Central memory CD4-positive, alpha-beta T cell (primary cell): Measurements from ENCODE around the gene FXYD6.
A peak's percentile ranks its signal among the peaks of the same experiment; 100 is the strongest.
"Not testable (repeated sequence)": the region's sequence is repeated elsewhere in the genome, so short reads cannot be mapped to it uniquely, and the experiment has no call there.

Source experiments
- DNase-seq: peaks from one replicate; pipeline ENCODE4 v3.0.0; 2022

FXYD6 gene

DNA sequence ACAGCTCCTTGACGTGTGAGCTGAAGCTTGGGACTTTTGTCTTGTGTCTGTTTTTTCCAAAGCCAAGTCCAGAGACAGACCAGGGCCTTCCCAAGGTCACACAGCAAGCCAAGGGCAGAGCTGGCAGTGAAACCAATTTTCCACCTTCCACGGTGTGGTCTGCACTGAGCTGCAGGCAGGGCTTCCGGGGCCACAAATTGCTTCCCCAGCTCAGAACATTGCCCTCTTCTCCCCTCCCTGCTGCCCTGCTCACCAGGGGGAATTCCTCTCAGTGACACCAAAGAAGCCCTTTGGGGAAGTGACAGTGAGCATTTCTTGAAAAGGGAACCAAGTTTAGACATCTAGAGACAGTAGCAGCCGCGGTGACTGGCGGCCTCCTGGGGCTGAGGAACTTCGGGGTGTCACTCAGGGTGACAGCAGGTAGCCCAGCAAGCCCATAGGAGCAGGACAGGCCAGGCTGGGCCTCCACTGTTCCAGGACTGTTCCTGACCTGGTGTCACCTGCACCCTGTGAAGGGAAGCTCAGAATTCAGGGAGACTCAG lies 61.1 kb downstream of the FXYD6 start:
- peak; percentile 80 for DNase-seq

DNA sequence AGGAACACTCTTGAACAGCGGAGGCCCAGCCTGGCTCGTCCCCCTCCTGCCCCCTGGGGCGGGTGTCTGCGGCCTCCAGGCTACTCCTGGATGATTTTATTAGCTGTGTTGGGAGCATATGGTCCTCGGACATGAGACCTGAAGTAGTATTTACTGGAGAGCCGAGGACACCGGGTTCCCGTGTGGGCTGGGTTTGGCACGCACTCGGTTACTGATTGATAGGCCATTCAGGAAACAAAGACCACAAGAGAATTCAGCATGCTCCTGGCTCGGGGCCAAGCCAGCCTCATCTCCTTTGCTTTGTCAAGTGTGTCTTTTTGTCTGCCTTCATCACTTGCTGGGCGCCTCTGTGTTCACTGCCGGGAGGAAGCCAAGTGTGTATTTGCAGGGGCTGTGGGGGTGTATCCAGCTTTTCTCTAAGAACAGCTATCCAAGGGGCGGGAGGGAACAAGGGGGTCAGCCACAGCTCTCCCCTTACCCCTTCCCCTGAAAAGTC lies 61.6 kb downstream of the FXYD6 start:
- peak; percentile 83 for DNase-seq

DNA sequence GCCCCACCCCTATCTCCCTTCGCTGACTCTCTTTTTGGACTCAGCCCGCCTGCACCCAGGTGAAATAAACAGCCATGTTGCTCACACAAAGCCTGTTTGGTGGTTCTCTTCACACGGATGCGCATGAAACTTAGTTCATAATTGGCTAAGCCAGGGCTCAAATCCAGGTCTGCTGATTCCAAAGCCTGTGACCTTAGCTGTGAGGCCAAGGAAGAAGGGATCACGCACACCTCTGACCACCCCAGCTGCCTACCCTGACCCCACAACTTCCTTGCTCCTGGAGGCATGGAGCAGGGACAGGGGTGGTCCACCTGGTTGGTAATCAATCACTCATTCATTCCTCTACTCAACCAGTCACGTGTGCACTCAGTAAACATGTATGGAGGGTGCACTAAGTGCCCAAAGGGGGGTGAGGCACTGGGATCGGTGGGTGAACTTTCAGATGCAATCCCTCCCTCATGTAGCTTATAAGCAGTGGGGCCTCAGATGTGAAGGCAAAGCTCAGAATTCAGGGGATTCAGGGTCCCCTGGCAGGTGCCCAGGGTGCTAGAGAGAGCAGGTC lies 62.2 kb downstream of the FXYD6 start:
- no peak for DNase-seq

DNA sequence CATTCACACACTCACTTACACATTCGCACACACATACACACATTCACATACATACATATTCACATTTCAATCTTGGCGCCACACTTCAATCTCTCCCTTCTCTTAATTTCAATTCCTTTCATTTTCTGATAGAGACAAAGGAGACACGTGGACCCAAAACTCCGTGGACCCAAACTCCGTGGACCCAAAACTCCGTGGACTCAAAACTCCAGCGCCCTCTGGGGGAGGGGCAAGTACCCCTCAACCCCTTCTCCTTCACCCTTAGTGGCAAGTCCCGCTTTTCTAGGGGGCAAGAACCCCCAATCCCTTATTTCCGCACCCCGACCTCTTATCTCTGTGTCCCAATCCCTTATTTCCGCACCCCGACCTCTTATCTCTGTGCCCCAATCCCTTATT lies 66.4 kb downstream of the FXYD6 start:
- DNase-seq = not testable (repeated sequence)

DNA sequence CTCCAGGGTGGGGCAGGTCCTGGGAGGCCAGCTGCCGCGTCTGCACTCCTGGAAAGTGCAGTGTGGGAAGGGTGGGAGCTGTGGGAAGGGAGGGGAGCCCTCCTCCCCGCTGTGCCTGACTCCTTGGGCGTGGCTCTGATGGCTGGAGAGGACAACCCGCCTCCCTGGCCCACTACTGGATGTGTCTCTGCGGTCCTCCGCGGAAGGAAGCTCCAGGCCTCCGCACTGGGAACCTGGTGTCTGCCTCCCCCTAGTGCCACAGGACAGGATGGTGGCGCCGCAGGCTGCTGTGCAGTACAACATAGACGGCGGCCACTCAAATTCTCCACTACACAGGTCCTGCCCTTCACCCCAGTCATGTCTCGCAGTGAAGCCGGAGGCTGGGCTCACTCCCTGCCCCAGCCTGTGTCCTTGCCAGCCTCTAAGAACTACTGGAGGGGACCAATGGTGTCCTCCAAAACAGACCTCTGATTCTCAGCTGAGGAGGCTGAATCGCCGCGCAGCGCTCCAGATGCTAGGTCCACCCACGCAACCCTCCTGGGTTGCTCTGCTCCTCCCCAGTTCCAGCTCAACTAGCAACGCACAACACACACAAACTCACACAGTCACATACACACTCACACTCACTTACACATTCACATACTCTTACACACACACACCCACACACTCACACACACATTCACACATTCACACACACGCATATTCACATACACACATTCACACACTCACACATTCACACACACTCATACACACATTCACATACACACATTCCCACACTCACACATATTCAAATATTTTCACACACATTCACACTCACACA lies 67.0 kb downstream of the FXYD6 start:
- DNase-seq = peak; percentile 32

DNA sequence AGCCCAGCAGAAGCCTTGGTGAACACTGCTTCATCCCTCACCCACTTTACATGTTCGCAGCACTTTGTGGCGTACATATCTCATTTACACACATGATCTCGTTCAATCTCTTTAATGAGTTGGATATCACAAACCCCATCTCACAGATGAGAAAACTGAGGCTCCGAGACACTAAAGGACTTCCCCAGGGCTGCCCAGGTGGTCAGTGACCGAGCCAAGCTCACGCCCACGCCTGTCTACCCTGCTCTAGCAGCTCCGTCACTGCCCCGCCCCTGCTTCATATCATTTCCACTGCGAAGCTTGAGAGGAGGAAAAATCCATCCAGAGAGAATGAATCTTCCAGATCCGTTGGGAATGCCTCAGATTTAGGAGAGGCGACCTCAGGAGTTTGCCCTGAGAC lies 67.7 kb downstream of the FXYD6 start:
- DNase-seq = no peak

DNA sequence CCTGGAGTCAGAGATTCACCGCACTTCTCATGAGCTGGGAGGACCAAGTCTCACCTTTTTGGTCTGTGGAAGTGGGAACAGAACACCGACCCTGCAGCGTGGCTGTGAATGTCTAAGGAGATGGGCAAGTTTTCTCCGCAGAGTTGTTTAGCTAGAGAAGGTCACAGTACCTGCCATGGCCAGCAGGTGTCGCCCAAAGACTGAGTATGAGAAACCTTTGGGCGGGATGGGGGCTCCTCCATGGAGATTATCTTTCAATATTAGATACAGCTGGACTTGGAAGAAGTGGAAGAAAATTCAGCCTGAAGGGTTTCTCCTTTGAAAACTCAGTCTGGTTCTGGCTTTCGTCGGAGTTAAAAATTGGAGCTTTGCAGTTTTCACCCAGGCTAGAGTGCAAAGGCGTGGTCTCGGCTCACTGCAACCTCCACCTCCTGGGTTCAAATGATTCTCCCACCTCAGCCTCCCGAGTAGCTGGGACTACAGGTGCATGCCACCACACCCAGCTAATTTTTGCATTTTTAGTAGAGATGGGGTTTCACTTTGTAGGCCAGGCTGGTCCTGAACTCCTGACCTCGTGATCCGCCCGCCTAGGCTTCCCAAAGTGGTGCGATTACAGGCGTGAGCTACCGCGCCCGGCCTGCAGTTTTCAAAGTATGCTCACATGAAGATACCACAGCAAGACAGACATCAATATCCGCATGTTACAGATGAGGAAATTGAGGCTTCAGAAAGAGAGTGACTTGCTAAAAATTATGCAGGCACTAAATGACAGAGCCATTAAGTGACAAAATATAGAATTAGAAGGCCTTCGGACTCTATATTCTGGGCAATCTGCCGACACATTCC lies 68.8 kb downstream of the FXYD6 start:
- DNase-seq = peak; percentile 57

DNA sequence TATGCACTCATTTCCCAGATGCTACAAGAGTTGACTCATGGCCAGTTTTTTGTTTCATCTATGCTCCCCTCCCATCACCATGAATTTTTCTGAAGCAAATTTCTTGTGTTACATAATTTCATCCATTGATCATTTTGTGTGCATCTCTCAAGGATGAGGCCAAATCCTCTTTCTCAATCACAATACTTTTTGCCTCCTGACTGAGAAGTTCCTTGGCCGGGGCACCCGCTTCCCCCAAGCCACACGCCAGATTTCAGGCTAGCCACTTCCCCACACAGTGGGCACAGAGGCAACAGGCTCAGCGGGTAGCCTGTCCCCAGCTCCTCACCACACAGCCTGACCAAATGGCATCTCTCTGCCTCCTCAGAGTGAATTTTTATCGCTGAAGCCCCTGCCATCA lies 69.6 kb downstream of the FXYD6 start:
- no peak for DNase-seq

DNA sequence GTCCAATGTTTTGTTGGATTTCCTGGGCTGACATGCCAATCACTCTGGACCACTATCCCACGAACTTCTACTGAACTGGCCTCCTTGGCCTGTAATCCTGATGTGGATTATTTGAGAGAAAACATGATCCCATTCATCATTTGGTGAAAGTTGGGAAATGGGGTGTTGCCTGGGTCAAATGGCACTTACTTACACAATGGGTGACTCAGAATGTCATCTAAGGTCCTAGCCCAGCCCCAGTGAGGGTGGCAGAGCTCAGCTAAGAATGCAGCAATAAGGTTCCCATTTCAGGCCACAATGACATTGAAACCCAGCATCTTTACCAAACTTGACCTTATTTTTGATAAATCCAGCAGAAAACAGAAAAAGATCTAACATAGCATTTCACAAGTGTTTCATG lies 71.4 kb downstream of the FXYD6 start:
- no peak for DNase-seq

DNA sequence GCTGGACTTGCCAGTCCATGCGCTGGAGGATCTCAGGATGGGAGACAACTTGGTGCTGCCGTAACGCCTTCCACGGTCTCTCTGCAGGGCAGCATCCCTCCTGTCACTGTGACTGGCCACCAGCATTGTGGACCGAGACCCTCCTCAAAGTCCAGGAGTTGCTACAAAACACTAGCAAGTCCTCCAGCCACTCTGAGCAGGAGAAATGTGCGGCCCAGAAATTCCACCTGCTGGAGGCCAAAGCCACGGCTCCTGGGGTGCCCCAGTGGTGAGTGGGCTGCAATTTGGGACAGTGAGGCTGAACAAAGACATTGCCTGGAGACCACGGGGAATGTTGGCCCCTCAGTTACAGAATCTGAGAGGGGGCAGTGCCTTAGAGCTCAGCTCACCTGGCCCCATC lies 72.6 kb downstream of the FXYD6 start:
- DNase-seq = no peak

DNA sequence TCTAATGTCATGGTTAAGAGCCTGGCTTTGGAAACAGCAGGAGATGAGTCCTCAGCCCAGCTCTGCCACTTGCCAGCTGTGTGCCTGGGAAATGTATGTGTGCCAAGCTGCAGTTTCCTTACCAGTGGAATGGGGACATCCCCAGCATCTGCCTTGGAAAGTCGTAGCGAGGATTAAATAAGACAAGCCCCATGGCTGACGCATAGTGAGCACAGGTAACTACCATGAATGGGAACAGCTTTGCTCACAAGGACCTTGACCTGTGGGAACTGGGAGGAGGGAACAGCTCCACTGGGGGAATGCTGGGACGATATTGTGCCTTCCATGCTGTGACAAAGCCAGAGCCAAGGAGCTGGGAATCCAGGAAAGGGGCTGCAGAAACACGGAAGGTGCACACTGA lies 76.8 kb downstream of the FXYD6 start:
- DNase-seq = no peak

DNA sequence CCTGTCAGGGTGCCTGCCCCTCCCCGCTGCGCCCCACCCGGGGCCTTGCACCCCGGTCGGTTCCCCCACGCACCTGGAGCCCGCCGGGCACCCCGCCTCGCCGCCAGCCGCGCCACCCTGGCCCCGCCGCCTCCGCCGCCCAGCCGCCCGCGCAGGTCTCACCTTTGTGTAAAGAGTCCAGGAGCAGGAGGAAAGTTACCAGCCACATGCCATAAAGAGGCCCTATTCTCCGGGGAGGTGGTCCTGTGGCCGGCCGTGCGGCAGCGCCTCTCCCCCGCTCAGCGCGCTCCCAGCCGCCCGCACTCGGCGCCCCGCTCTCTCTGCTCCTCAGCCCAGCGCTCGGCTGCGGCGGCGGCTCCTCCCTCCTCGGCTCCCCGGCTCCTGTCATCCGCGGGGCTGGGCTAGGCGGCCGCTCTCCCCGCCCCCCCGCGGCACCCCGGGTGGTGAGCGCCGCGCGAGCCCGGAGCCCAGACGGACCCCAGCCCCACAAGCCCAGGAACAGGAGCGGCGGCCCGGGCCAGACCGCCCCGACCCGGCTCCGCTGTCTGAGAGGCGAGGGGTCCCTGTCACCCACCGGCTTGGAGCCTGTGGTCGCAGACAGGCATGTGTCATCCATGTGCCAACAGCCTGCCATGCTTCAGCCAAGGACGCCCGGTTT lies 79.5 kb downstream of the FXYD6 start, which contains the start of gene DSCAML1:
TSS of gene DSCAML1 (minus strand) at position 345 of the 658 bp plus-strand sequence. CDS start at position 208, 137 bp downstream.
- DNase-seq = no peak

DNA sequence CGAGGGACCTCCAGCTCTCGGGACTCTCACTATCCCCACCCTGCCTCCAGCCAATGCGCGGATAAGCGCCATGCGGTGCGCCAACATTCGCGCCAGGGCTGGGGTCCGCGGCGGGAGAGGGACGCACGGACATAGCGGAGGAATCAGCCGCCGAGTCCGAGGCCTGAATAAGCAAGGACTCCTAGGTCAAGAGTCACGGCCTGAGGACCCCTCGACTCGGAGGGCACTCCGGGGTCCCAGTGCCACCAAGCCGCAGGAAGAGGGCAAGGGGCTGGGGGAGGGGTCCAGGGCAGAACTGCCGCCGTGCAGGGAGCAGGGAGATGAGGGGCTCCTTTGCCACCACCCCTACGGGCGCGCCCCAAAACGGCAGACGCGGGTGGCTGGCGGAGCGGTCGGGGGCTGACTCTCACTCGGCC lies 80.0 kb downstream of the FXYD6 start:
- DNase-seq = no peak

DNA sequence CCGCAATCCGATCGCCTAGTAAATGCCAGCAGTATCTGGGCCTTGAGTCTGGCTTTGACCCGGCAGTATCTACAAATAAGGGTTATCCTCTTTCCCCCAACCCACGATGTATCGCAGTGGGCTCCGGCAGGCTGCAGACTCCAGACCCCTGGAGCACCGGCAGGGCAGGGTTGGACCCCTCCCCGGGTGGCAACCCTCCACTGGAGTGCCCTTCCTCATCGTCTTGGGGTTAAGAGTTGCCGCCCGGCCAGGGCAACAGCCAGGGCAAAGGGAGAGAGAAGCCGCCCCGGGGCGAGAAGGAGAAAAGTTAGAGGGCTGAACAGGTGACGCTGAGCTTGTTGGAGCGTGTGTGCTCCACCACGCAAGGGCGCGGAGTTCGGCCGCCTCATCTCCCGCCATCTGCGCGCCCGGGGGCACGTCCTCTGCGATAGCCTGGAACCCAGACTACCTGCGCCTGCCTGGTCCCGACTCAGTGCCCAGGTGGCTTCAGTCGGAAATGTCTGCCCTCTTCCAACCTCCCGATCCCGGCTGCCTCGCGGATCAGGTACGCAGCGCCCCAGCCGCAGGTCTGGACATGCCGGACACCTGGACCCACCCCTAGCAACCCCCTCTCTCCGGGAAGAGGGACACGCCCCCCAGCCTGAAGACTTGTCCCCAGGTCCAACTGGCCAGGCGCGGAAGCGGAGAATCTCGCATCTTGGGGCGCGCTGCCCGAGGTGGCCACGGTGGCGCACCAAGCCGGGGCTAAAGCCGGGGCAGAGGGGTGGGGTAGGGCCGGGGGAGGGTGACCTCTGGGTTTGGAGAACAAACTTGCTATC lies 80.6 kb downstream of the FXYD6 start:
- DNase-seq = no peak

DNA sequence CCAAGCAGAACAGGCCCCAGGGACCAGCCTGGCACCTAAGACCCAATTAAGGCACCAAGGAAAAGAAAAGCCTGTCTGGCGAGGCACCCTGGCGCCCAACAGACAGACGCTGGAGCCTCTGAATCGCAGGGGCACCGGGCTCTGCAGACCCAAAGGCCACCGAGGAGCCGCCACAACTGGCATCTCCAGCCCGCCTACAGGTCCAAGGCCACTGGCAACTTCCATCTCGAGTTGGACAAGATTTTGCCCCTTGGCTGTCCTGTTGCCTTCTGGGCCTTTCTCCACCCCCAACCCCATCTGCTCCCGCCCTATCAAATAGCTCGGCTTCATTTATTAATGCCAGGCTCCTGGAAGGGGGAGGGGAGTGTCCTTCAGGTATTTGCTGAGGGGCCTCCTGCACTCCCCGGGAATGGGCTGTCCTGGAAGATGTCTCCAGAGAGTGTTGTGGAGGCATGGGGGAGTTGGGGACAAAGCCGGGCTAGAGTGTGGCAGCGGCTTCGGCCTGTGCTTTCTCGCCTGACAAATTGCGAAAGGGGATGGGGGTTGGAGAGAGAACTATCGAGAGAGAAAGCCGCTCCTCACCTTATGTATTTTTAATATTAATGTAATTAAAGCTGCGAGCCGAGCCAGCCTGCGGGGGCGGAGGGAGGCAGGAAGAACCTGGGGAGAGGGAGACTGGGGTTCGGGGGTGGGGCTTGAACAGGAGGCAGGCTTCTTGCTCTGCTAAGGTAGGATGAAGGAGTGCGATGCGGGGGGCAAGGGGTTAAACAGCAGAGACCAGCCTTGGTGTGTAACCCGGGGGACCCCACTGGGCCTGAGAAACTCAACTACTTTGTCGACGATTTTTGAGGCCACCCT lies 81.5 kb downstream of the FXYD6 start:
- no peak for DNase-seq

DNA sequence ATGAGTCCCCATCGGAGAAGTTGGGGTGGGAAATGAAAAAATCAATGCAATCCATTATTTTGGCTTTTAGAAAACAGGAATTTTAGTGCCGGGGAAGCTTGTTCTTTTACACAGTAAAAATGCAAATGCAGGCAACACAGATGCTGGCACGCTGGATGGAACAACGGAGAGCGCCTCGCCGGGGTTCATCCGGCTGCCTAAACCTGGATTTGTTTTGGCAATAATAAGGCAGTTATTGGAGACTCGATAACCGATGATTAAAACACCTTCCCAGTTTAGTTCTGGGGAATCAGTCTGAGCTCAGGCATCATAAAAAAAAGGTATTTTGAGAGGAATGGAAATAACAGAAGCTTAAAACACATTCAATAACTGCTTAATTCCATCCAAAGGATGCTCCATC lies 82.3 kb downstream of the FXYD6 start:
- DNase-seq = no peak

DNA sequence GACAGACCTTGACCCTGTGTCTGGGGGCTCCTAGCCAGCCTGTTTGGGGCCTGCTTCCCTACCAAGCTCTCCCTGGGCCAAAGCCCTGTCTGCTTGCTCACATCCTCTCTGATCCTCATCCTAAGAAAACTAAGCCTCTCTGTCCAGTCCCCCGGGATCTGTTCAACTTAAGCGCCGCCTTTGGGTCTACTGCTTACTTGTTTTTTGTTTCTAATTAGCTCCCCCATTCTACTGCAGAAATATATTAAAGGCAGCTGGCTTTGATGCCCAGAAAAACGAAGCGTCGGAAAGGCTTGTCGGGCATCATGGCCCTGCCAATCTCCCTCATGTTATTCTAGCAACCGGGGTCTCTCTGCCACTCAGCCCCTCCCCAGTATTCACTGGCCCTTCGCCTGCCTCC lies 82.9 kb downstream of the FXYD6 start:
- DNase-seq = no peak

DNA sequence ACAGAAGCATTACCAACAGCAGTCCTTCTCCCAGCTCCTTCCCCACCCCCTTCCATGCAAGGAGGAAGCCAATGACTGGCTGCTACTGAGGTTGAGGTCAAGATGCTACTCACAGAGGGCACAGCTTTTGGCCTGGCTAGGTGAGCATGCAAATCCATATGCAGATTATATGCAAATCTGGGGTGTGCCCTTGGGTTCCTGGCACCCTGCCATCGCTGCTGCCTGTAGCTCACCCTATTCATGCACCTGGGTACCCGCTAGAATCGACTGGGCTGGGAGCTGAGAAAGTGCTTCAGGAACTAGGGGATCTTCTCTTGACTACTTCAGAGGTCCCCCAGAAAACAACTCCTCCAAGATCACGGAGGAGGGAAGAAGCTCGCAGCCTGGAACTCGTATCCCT lies 83.5 kb downstream of the FXYD6 start:
- no peak for DNase-seq

DNA sequence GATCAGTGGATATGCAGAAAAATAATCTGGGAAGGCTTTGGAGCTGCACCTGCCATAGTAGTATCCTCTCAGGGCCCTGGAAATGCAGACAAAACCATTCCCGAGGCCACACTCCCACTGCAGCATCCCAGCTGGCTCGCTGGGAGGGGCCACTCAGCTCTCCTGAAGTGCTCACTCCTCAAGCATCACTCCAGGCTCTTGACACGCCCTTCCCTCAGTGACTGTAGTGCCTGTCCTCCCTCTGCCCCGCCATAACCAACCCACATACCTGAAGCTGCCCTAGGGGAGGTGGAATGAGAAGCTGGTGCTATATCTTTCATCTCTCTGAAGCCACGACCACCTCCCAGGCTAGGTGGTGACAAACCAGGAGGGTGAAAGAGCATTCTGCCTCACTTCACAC lies 84.2 kb downstream of the FXYD6 start:
- no peak for DNase-seq

DNA sequence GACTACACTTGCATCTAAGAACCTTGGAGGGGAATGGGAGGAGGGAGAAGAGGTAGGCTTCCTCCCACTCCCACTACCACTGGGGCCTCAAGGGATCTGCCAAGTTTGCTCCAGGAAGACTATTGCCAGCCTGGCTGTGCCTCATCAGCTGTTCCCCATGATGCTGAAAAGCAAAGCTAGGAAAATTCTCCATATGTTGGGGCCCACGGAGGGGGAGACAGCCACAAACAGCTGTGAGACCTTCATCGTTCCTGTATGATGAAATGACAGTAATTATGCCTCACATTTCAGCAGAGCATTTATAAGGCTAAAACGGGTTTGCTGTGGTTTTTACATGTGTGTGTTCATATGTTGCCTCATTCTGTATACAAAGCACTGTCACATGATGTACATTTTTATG lies 86.2 kb downstream of the FXYD6 start:
- no peak for DNase-seq

DNA sequence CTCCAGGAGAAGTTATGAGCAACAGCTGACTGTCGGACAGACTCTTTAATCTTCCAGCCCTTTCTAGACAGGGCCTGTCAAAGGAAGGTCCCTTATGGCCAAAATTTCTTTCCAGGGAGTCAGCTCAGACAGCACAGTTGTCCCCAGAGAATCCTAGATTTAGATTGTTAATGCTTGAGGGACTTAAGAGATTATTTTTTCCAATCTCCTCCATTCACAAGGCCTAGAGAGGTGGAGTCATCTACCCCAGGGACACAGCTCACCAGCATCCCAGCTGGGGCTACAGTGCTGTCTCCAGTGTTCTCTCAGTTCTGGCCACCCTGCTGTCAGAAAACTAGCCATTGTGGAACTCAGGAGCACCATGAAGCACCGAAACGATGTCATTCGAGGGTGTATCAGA lies 87.2 kb downstream of the FXYD6 start:
- no peak for DNase-seq
